ENCODE data around the gene CAMP. TPM values are rescaled to one million over a fixed set of nuclear protein-coding genes. Genes with fewer than 3 reads are reported as not detected.

CAMP gene
- total RNA-seq, 5 donors from 2014 or later (not counting 1 experiment from before 2014, with no cell fraction given) = not detected

DNA sequence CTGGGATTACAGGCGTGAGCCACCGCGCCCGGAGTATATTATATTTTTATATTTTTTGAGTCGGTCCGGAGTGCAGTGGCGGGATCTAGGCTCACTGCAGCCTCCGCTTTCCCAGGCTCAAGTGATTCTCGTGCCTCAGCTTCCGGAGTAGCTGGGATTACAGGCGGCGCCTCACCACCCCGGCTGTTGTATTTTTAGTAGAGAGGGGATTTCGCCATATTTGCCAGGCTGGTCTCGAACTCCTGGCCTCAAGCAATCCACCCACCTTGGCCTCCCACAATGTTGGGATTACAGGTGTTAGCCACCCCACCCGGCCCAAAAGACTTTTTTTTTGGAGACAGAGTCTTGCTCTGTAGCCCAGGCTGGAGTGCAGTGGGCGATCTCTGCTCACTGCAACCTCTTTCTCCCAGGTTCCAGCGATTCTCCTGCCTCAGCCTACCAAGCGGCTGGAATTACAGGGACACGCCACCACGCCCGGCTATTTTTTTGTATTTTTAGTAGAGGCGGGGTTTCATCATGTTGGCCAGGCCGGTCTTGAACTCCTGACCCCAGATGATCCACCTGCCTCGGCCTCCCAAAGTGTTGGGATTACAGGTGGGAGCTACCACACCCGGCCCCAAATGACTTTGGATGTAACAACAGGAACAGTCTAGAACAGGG is 18.6 kb downstream of the CAMP start:
- POLR2A ChIA-PET = no interaction called here
- 86% methylated on average over 4 of the region's 26 CpGs for WGBS (ENCODE audit: insufficient coverage)
- H3K27ac Mint-ChIP-seq = peak overlapping the region; percentile 90 to 91

GRCh38 chr3:48243886-48244285 is 20.6 kb downstream of the CAMP start:
- ATAC-seq (replicated peaks in 1 of 4) = no peak
- Histone ChIP-seq H3K9me3 (no peaks in the 10 kb centered on the region), H3K4me1 (ENCODE audit: control insufficient read depth in 1 of 2, extremely low read depth in 1 of 2, insufficient read depth in 2 of 2, low read length in 2 of 2) (peaks cover 2 to 32% of the 10 kb centered on the region in 2 experiments), H3K27me3 (replicated peaks in 1 of 2; ENCODE audit: control insufficient read depth in 2 of 2, extremely low read depth in 1 of 2, insufficient read depth in 2 of 2, low read length in 1 of 2) (no peaks in the 10 kb centered on the region), H3K4me3 (ENCODE audit: control insufficient read depth in 1 of 2, extremely low read depth in 1 of 2, low read length in 1 of 2) (no peak overlapping the region), H3K27ac (ENCODE audit: low read length) (no peak overlapping the region), H3K36me3 (ENCODE audit: control insufficient read depth in 2 of 2, extremely low read depth in 1 of 2, insufficient read depth in 1 of 2, low read length in 1 of 2) (peaks cover 3 to 11% of the 10 kb centered on the region in 2 donors)
- Mint-ChIP-seq H3K27ac (no peak overlapping the region), H3K4me1 (peaks cover 31 to 37% (median 33%) of the 10 kb centered on the region in 3 donors), H3K36me3 (peaks cover 2% of the 10 kb centered on the region), H3K27me3 (no peaks in the 10 kb centered on the region), H3K4me3 (peak overlapping the region in 1 of 3 donors; percentile 5), H3K9me3 (no peaks in the 10 kb centered on the region)
- POLR2A ChIA-PET = no interaction called here
- CTCF ChIA-PET = interaction anchor here in 1 of 2 donors (0.7 kb wide), 1 partner anchor 264 kb away, joined by 3 read pairs; no protein-coding TSS in a partner anchor
- 91% methylated on average over 2 of the region's 2 CpGs for WGBS (ENCODE audit: insufficient coverage)
- no peak for DNase-seq

More for the DNA sequence above, 18.6 kb downstream of the CAMP start:
- DNase-seq (peak in 3 of 35 experiments; percentile 3 to 27 (median 7)), ATAC-seq (replicated peaks in 1 of 4) (no peak)
- H3K27ac ChIP-seq (ENCODE audit: low read length) = peak overlapping the region; percentile 82
- peaks cover 2 to 32% of the 10 kb centered on the region in 2 experiments for H3K4me1 ChIP-seq (ENCODE audit: control insufficient read depth in 1 of 2, extremely low read depth in 1 of 2, insufficient read depth in 2 of 2, low read length in 2 of 2)
- Mint-ChIP-seq H3K27me3 (no peaks in the 10 kb centered on the region), H3K4me1 (peaks cover 21 to 31% (median 22%) of the 10 kb centered on the region in 3 donors), H3K36me3 (peaks cover 2% of the 10 kb centered on the region), H3K4me3 (peak overlapping the region; percentile 85 to 92 (median 90)), H3K9me3 (no peaks in the 10 kb centered on the region)
- H3K4me3 ChIP-seq (ENCODE audit: control insufficient read depth in 1 of 2, extremely low read depth in 1 of 2, low read length in 1 of 2) = peak overlapping the region; percentile 85 to 98
- no peaks in the 10 kb centered on the region for H3K27me3 ChIP-seq (replicated peaks in 1 of 2; ENCODE audit: control insufficient read depth in 2 of 2, extremely low read depth in 1 of 2, insufficient read depth in 2 of 2, low read length in 1 of 2)
- CTCF ChIA-PET = interaction anchor here in 1 of 2 donors (1.1 kb wide), 1 partner anchor 159 kb away, joined by 3 read pairs; no protein-coding TSS in a partner anchor
- peaks cover 0 to 6% of the 10 kb centered on the region in 2 donors for H3K36me3 ChIP-seq (ENCODE audit: control insufficient read depth in 2 of 2, extremely low read depth in 1 of 2, insufficient read depth in 1 of 2, low read length in 1 of 2)
- H3K9me3 ChIP-seq = no peaks in the 10 kb centered on the region

- no peak for ATAC-seq (replicated peaks in 1 of 4)
- Mint-ChIP-seq H3K27me3 (no peaks in the 10 kb centered on the region), H3K27ac (no peak overlapping the region), H3K9me3 (no peaks in the 10 kb centered on the region), H3K4me3 (no peak overlapping the region), H3K4me1 (peaks cover 31 to 37% (median 33%) of the 10 kb centered on the region in 3 donors), H3K36me3 (peaks cover 5% of the 10 kb centered on the region)
- H3K4me3 ChIP-seq (ENCODE audit: control insufficient read depth in 1 of 2, extremely low read depth in 1 of 2, low read length in 1 of 2) = no peak overlapping the region
- ChIA-PET POLR2A (interaction anchor here in 1 of 2 donors (0.6 kb wide), 2 partner anchors 122 to 132 kb away, joined by 4 to 5 read pairs; no protein-coding TSS in a partner anchor), CTCF (interaction anchor here in 1 of 2 donors (0.6 to 0.7 kb wide), 2 partner anchors 12 to 263 kb away, joined by 3 to 5 read pairs; no protein-coding TSS in a partner anchor)
- no peaks in the 10 kb centered on the region for H3K27me3 ChIP-seq (replicated peaks in 1 of 2; ENCODE audit: control insufficient read depth in 2 of 2, extremely low read depth in 1 of 2, insufficient read depth in 2 of 2, low read length in 1 of 2)
- WGBS (ENCODE audit: insufficient coverage) = no CpG with 5 or more reads among the region's 1 CpG
- peaks cover 4 to 11% of the 10 kb centered on the region in 2 donors for H3K36me3 ChIP-seq (ENCODE audit: control insufficient read depth in 2 of 2, extremely low read depth in 1 of 2, insufficient read depth in 1 of 2, low read length in 1 of 2)
- H3K4me1 ChIP-seq (ENCODE audit: control insufficient read depth in 1 of 2, extremely low read depth in 1 of 2, insufficient read depth in 2 of 2, low read length in 2 of 2) = peaks cover 2 to 32% of the 10 kb centered on the region in 2 experiments
- H3K27ac ChIP-seq (ENCODE audit: low read length) = no peak overlapping the region
- no peaks in the 10 kb centered on the region for H3K9me3 ChIP-seq
- no peak for DNase-seq
Observed at GRCh38 chr3:48244461-48244860, 21.2 kb downstream of the CAMP start.

- peaks cover 6% of the 10 kb centered on the region for H3K36me3 Mint-ChIP-seq
Observed at GRCh38 chr3:48245136-48245535, 21.8 kb downstream of the CAMP start.

DNA sequence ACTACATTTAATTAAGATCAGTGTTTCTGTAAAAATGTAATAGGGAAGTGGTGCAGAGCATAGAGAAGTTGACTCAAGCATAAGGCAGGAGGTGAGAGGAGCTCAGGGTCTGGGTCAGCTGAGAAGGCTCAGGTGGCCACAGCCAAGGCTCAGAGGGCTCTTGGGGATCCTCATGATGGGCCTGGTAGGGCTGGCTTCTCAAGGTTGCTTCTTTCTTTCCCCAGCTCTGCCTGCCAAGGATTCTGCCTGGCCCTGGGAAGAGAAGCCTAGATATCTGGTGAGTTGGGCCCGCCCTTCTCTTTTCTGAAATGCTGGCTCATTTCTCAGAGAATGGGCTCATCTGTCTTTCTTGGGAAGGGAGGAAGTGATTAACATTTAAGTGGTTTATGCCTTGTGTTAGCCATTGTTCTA is 24.1 kb downstream of the CAMP start:
- H3K27me3 ChIP-seq (replicated peaks in 1 of 2; ENCODE audit: control insufficient read depth in 2 of 2, extremely low read depth in 1 of 2, insufficient read depth in 2 of 2, low read length in 1 of 2) = no peaks in the 10 kb centered on the region
- Mint-ChIP-seq H3K36me3 (peaks cover 16% of the 10 kb centered on the region), H3K9me3 (no peaks in the 10 kb centered on the region), H3K27me3 (no peaks in the 10 kb centered on the region), H3K27ac (peak overlapping the region; percentile 29 to 55), H3K4me1 (peaks cover 19 to 24% (median 24%) of the 10 kb centered on the region in 3 donors), H3K4me3 (no peak overlapping the region)
- peaks cover 14 to 16% of the 10 kb centered on the region in 2 donors for H3K36me3 ChIP-seq (ENCODE audit: control insufficient read depth in 2 of 2, extremely low read depth in 1 of 2, insufficient read depth in 1 of 2, low read length in 1 of 2)
- no peaks in the 10 kb centered on the region for H3K9me3 ChIP-seq
- no peak for ATAC-seq (replicated peaks in 1 of 4)
- ChIA-PET CTCF (interaction anchor here in 1 of 2 donors (0.9 kb wide), 2 partner anchors 24 to 189 kb away, joined by 3 read pairs; no protein-coding TSS in a partner anchor), POLR2A (no interaction called here)
- peaks cover 1 to 17% of the 10 kb centered on the region in 2 experiments for H3K4me1 ChIP-seq (ENCODE audit: control insufficient read depth in 1 of 2, extremely low read depth in 1 of 2, insufficient read depth in 2 of 2, low read length in 2 of 2)
- no peak overlapping the region for H3K4me3 ChIP-seq (ENCODE audit: control insufficient read depth in 1 of 2, extremely low read depth in 1 of 2, low read length in 1 of 2)
- 80% methylated on average over 1 of the region's 1 CpG for WGBS (ENCODE audit: insufficient coverage)
- no peak overlapping the region for H3K27ac ChIP-seq (ENCODE audit: low read length)
- no peak for DNase-seq

More at GRCh38 chr3:48245136-48245535, 21.8 kb downstream of the CAMP start:
- POLR2A ChIA-PET = interaction anchor here in 1 of 2 donors (0.5 kb wide), 1 partner anchor 232 kb away, joined by 3 read pairs; no protein-coding TSS in a partner anchor
- CTCF ChIA-PET = interaction anchor here in 1 of 2 donors (0.6 kb wide), 1 partner anchor 263 kb away, joined by 6 read pairs; no protein-coding TSS in a partner anchor
- ATAC-seq (replicated peaks in 1 of 4) (no peak), DNase-seq (no peak)
- Histone ChIP-seq H3K36me3 (ENCODE audit: control insufficient read depth in 2 of 2, extremely low read depth in 1 of 2, insufficient read depth in 1 of 2, low read length in 1 of 2) (peaks cover 6 to 11% of the 10 kb centered on the region in 2 donors), H3K27me3 (replicated peaks in 1 of 2; ENCODE audit: control insufficient read depth in 2 of 2, extremely low read depth in 1 of 2, insufficient read depth in 2 of 2, low read length in 1 of 2) (no peaks in the 10 kb centered on the region), H3K27ac (ENCODE audit: low read length) (no peak overlapping the region), H3K9me3 (no peaks in the 10 kb centered on the region), H3K4me1 (ENCODE audit: control insufficient read depth in 1 of 2, extremely low read depth in 1 of 2, insufficient read depth in 2 of 2, low read length in 2 of 2) (peaks cover 2 to 32% of the 10 kb centered on the region in 2 experiments), H3K4me3 (ENCODE audit: control insufficient read depth in 1 of 2, extremely low read depth in 1 of 2, low read length in 1 of 2) (no peak overlapping the region)
- Mint-ChIP-seq H3K4me3 (no peak overlapping the region), H3K27ac (no peak overlapping the region), H3K4me1 (peaks cover 28 to 37% (median 33%) of the 10 kb centered on the region in 3 donors), H3K9me3 (no peaks in the 10 kb centered on the region), H3K27me3 (no peaks in the 10 kb centered on the region)
- WGBS (ENCODE audit: insufficient coverage) = no CpG with 5 or more reads among the region's 7 CpGs

- no peak for ATAC-seq (replicated peaks in 1 of 4)
- Mint-ChIP-seq H3K36me3 (peaks cover 16% of the 10 kb centered on the region), H3K9me3 (no peaks in the 10 kb centered on the region), H3K4me1 (peaks cover 17 to 24% (median 20%) of the 10 kb centered on the region in 3 donors), H3K4me3 (no peak overlapping the region), H3K27me3 (no peaks in the 10 kb centered on the region), H3K27ac (no peak overlapping the region)
- no peak overlapping the region for H3K4me3 ChIP-seq (ENCODE audit: control insufficient read depth in 1 of 2, extremely low read depth in 1 of 2, low read length in 1 of 2)
- ChIA-PET CTCF (interaction anchor here in 1 of 2 donors (0.9 kb wide), 1 partner anchor 188 kb away, joined by 3 read pairs; no protein-coding TSS in a partner anchor), POLR2A (no interaction called here)
- peaks cover 0 to 8% of the 10 kb centered on the region in 2 experiments for H3K4me1 ChIP-seq (ENCODE audit: control insufficient read depth in 1 of 2, extremely low read depth in 1 of 2, insufficient read depth in 2 of 2, low read length in 2 of 2)
- no peaks in the 10 kb centered on the region for H3K27me3 ChIP-seq (replicated peaks in 1 of 2; ENCODE audit: control insufficient read depth in 2 of 2, extremely low read depth in 1 of 2, insufficient read depth in 2 of 2, low read length in 1 of 2)
- no peaks in the 10 kb centered on the region for H3K9me3 ChIP-seq
- H3K36me3 ChIP-seq (ENCODE audit: control insufficient read depth in 2 of 2, extremely low read depth in 1 of 2, insufficient read depth in 1 of 2, low read length in 1 of 2) = peaks cover 14 to 16% of the 10 kb centered on the region in 2 donors
- WGBS (ENCODE audit: insufficient coverage) = no CpG with 5 or more reads among the region's 4 CpGs
- H3K27ac ChIP-seq (ENCODE audit: low read length) = no peak overlapping the region
- no peak for DNase-seq
Observed at GRCh38 chr3:48248095-48248850, 25.0 kb downstream of the CAMP start.
